Prostate gland (tissue), 2 donors: ENCODE measurements around the gene GALNT7. TPM values are rescaled to one million over a fixed set of nuclear protein-coding genes. Genes with fewer than 3 reads are reported as not detected.

ENCODE experiments used
- DNase-seq: peaks from one replicate; pipeline ENCODE4 v3.0.0-alpha.2; 2019; ENCODE audit warnings: low spot score
- H3K27ac ChIP-seq, 2 donors: fragments of 200-600 bp; sonication (generic); 2 replicates each; pipeline ENCODE4 v1.5.1; 2017 to 2019
- H3K27me3 ChIP-seq: fragments of 200-600 bp; sonication (generic); replicated peaks from 2 replicates; pipeline ENCODE4 v1.5.1; 2019; ENCODE audit not compliant: insufficient read depth
- H3K36me3 ChIP-seq, 2 donors: fragments of 200-600 bp; sonication (generic); 1 replicate in 1 of 2; 2 replicates in 1 of 2; pipeline versions ENCODE4 v1.5.1 to v1.8.1; 2017 to 2019
- H3K4me1 ChIP-seq: fragments of 200-600 bp; sonication (generic); replicated peaks from 2 replicates; pipeline ENCODE4 v1.5.1; 2019
- H3K4me3 ChIP-seq, 2 donors: fragments of 200-600 bp; sonication (generic); 2 replicates each; pipeline ENCODE4 v1.5.1; 2017 to 2019
- H3K9me3 ChIP-seq: fragments of 200-600 bp; sonication (generic); 2 replicates; pipeline ENCODE4 v1.5.1; 2017
- POLR2A ChIP-seq: fragments of 450-650 bp; IDR thresholded peaks from one replicate; pipeline ENCODE4 v1.6.1; 2016; ENCODE audit warnings: antibody characterized with exemption, mild to moderate bottlenecking
- POLR2AphosphoS5 ChIP-seq: sonication (generic); formaldehyde crosslinking; IDR thresholded peaks from one replicate; pipeline ENCODE4 v1.6.1; 2017; ENCODE audit warnings: antibody characterized with exemption
- WGBS: methylation state at CpG from one replicate; pipeline ENCODE4 v1.1.5; 2018; 5-methylcytosine and 5-hydroxymethylcytosine counted together
- intact Hi-C: fragments of 100-400 bp; cut with DNase I; formaldehyde crosslinking; loops from one replicate; pipeline ENCODE4 v1.14.2; 2022
- total RNA-seq, 2 donors: library from RNA; depleted of rRNA; stranded (reverse); fragments of >200 nt; gene quantifications; one replicate each; pipeline ENCODE4 v1.1.0, GENCODE V29; 2016
- TF ChIP-seq, protein P1 (sequence below), 4 experiments: fragments of 200-600 bp in 2 of 4; fragments of 450-650 bp in 2 of 4; sonication (generic) in 2 of 4; IDR thresholded peaks; 1 replicate in 3 of 4; 2 replicates in 1 of 4; pipeline ENCODE4 v1.5.1; 2016 to 2019; ENCODE audit warnings: antibody characterized with exemption in 4 of 4, mild to moderate bottlenecking in 2 of 4, moderate library complexity in 2 of 4

The GALNT7 gene
- total RNA-seq, 2 donors from 2014 or later: 45.5 to 109 TPM

DNA sequence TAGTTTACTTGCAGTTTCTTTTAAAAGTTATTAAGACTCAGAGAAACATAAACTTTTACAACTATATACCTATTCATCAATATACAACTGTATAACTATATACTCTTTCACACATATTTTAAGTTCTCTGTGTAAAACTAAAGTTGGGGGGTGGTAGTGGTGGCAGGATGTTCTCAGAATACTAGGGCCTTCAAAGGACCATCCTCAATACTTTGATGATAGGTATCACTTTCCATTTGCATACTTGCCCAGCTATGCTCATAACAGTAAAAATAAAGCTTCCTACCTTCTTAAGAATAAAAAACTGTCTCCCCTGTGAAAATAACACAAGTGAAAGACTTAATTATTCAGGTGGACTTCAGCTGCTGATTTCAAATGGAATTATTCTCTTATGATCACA lies 2.9 kb upstream of the GALNT7 start:
- H3K27me3 ChIP-seq: no peaks in the 10 kb centered on the region
- H3K36me3 ChIP-seq: no peaks in the 10 kb centered on the region
- no peaks in the 10 kb centered on the region for H3K9me3 ChIP-seq
- DNase-seq: no peak
- TF ChIP-seq POLR2AphosphoS5 (no peak), POLR2A (no peak)
- TF ChIP-seq, protein P1, sequence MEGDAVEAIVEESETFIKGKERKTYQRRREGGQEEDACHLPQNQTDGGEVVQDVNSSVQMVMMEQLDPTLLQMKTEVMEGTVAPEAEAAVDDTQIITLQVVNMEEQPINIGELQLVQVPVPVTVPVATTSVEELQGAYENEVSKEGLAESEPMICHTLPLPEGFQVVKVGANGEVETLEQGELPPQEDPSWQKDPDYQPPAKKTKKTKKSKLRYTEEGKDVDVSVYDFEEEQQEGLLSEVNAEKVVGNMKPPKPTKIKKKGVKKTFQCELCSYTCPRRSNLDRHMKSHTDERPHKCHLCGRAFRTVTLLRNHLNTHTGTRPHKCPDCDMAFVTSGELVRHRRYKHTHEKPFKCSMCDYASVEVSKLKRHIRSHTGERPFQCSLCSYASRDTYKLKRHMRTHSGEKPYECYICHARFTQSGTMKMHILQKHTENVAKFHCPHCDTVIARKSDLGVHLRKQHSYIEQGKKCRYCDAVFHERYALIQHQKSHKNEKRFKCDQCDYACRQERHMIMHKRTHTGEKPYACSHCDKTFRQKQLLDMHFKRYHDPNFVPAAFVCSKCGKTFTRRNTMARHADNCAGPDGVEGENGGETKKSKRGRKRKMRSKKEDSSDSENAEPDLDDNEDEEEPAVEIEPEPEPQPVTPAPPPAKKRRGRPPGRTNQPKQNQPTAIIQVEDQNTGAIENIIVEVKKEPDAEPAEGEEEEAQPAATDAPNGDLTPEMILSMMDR (IDR thresholded peaks at IDR 0.05): no peak
- no peak overlapping the region for H3K4me3 ChIP-seq
- no peak overlapping the region for H3K27ac ChIP-seq
- H3K4me1 ChIP-seq: no peaks in the 10 kb centered on the region
- intact Hi-C loops: loop anchor here (5.0 kb wide), 1 partner anchor 128 kb away; no protein-coding TSS in a partner anchor

DNA sequence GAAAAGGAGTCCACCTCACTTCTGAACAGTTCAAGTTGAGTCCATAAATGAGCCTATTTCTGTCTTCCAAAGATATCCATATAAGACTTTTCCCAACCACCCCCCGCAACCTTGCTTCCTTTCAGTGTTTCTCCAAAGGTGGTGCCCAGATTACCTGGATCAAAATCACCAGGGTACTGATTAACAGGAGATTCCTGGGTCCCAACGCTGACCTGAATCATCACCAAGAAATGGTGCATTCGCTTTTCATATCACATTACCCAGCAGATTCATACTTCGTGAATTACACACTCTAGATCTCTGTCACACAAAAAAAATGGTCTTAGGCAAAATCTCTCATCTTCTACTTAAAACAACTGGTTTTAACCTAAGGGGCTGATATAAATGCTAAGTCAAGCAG lies 2.1 kb upstream of the GALNT7 start:
- no peak overlapping the region for H3K4me3 ChIP-seq
- TF ChIP-seq, protein P1 (IDR thresholded peaks at IDR 0.05): no peak
- no peak for TF ChIP-seq POLR2A
- no peak overlapping the region for H3K27ac ChIP-seq
- H3K9me3 ChIP-seq: no peaks in the 10 kb centered on the region
- H3K4me1 ChIP-seq: no peaks in the 10 kb centered on the region
- H3K27me3 ChIP-seq: no peaks in the 10 kb centered on the region
- 97% methylated on average over 4 of the region's 4 CpGs for WGBS
- no peak for DNase-seq
- H3K36me3 ChIP-seq: no peaks in the 10 kb centered on the region
- intact Hi-C loops: loop anchor here (5.0 kb wide), 1 partner anchor 129 kb away; no protein-coding TSS in a partner anchor

DNA sequence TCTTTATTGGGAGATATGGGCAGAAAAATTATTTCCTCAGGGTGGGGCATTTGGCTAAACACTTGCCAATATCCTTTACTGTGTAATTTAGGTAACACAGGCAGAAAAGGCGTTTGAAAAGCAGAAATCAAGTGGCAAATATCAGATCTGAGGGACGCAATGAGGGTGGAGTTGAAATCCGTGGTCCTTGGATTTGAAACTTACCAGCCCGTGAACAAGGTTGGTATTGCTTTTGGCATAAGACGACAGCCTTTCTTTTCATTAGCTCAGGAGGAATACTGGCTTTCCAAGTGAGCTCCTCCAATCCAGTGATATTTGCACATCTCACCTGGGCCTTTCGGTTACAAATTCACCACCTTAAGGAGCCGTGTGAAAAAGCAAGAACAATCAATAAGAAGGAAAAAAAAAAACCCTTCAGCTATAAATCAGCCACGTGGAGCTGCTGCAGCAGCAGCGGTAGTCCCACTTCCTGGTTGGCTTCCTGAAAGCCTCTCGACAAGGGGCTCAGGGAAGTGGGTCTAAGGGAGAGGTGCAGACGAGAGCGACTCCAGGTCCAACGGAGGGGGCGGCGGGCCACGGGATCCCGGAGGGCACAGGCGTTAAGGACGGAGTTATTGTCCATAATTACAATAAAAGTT lies 734 bp upstream of the GALNT7 start:
- no peaks in the 10 kb centered on the region for H3K36me3 ChIP-seq
- intact Hi-C loops: loop anchor here (5.0 kb wide), 1 partner anchor 131 kb away; no protein-coding TSS in a partner anchor
- no peaks in the 10 kb centered on the region for H3K4me1 ChIP-seq
- TF ChIP-seq POLR2A (no peak), POLR2AphosphoS5 (no peak)
- TF ChIP-seq, protein P1 (IDR thresholded peaks at IDR 0.05): no peak
- H3K27me3 ChIP-seq: no peaks in the 10 kb centered on the region
- peak overlapping the region; percentile 84 to 90 for H3K27ac ChIP-seq
- WGBS: 4% methylated on average over 19 of the region's 19 CpGs
- peak; percentile 26 for DNase-seq
- peak overlapping the region; percentile 84 to 87 for H3K4me3 ChIP-seq
- H3K9me3 ChIP-seq: no peaks in the 10 kb centered on the region

DNA sequence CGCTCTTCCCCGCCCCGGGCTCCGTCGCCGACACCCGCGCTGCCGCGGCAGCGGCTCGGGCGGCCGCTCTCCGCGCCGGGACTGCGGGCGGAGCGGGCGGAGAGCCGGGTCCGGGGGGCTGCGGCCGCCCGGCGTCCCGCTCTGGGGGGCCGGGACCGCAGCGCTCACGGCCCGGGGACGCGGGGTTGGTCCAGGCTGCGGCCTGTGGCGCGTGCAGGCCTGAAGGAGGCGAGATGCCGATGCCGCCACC lies 492 bp downstream of the GALNT7 start:
- H3K9me3 ChIP-seq: no peaks in the 10 kb centered on the region
- 0% methylated on average over 6 of the region's 41 CpGs for WGBS
- intact Hi-C loops: loop anchor here (5.0 kb wide), 1 partner anchor 132 kb away; no protein-coding TSS in a partner anchor
- H3K4me1 ChIP-seq: no peaks in the 10 kb centered on the region
- peak overlapping the region; percentile 84 to 90 for H3K27ac ChIP-seq
- no peaks in the 10 kb centered on the region for H3K27me3 ChIP-seq
- TF ChIP-seq POLR2A (no peak), POLR2AphosphoS5 (no peak)
- TF ChIP-seq, protein P1 (IDR thresholded peaks at IDR 0.05): no peak
- peak overlapping the region; percentile 84 to 87 for H3K4me3 ChIP-seq
- H3K36me3 ChIP-seq: no peaks in the 10 kb centered on the region
- DNase-seq: peak; percentile 14
